Astrocyte (in vitro differentiated cells and primary cell): ENCODE data around the gene GOT1. TPM values are rescaled to one million over a fixed set of nuclear protein-coding genes. Genes with fewer than 3 reads are reported as not detected.

Source experiments
- DNase-seq: peaks from one replicate; pipeline ENCODE4 v3.0.0-alpha.2; 2010; ENCODE audit warnings: low read depth
- FAIRE-seq: peaks from 2 replicates; lab custom pipeline; 2011; peaks lifted over from hg19 to GRCh38; lab: Jason Lieb, UNC
- H2AFZ ChIP-seq: 2 replicates; pipeline ENCODE4 v1.6.0; 2012; ENCODE audit warnings: low read depth, low read length, inconsistent platforms
- H3K27ac ChIP-seq: 2 replicates; pipeline ENCODE4 v1.5.1; 2011; ENCODE audit warnings: low read depth, low read length, inconsistent platforms
- H3K27me3 ChIP-seq: 2 replicates; pipeline ENCODE4 v1.6.0; 2011; ENCODE audit warnings: low read length, inconsistent platforms; ENCODE audit not compliant: insufficient read depth
- H3K36me3 ChIP-seq: 2 replicates; pipeline ENCODE4 v1.5.1; 2011; ENCODE audit warnings: low read length, inconsistent platforms; ENCODE audit not compliant: insufficient read depth
- H3K4me1 ChIP-seq: 2 replicates; pipeline ENCODE4 v1.5.1; 2011; ENCODE audit warnings: low read length, inconsistent platforms; ENCODE audit not compliant: insufficient read depth
- H3K4me2 ChIP-seq: 2 replicates; pipeline ENCODE4 v1.6.0; 2012; ENCODE audit warnings: low read length, inconsistent platforms
- H3K4me3 ChIP-seq: 2 replicates; pipeline ENCODE4 v1.5.1; 2011; ENCODE audit warnings: low read depth, mild to moderate bottlenecking, low read length, inconsistent platforms; ENCODE audit not compliant: insufficient read depth
- H3K79me2 ChIP-seq: 2 replicates; pipeline ENCODE4 v1.6.0; 2012; ENCODE audit warnings: mild to moderate bottlenecking, low read length, inconsistent platforms; ENCODE audit not compliant: insufficient read depth
- H3K9ac ChIP-seq: 2 replicates; pipeline ENCODE4 v1.6.0; 2012; ENCODE audit warnings: mild to moderate bottlenecking, low read length, inconsistent platforms
- H3K9me3 ChIP-seq: 2 replicates; pipeline ENCODE4 v1.5.1; 2012; ENCODE audit warnings: low read depth, mild to moderate bottlenecking, low read length, inconsistent platforms; ENCODE audit not compliant: insufficient read depth
- H4K20me1 ChIP-seq: 2 replicates; pipeline ENCODE4 v1.6.0; 2012; ENCODE audit warnings: low read length, inconsistent platforms; ENCODE audit not compliant: insufficient read depth
- H3K27ac Mint-ChIP-seq: one replicate; pipeline ENCODE4 v1.8.0; 2021; ENCODE audit warnings: mild to moderate bottlenecking, mixed read lengths; ENCODE audit not compliant: unreplicated experiment
- H3K27me3 Mint-ChIP-seq: one replicate; pipeline ENCODE4 v1.8.0; 2021; ENCODE audit warnings: low read depth, mixed read lengths; ENCODE audit not compliant: unreplicated experiment
- H3K36me3 Mint-ChIP-seq: one replicate; pipeline ENCODE4 v1.8.0; 2021; ENCODE audit warnings: low read depth, mixed read lengths; ENCODE audit not compliant: unreplicated experiment
- H3K4me1 Mint-ChIP-seq: one replicate; pipeline ENCODE4 v1.8.0; 2021; ENCODE audit warnings: low read depth, mixed read lengths; ENCODE audit not compliant: unreplicated experiment
- H3K4me3 Mint-ChIP-seq: one replicate; pipeline ENCODE4 v1.8.0; 2021; ENCODE audit warnings: mild to moderate bottlenecking, moderate library complexity, mixed read lengths; ENCODE audit not compliant: unreplicated experiment
- H3K9me3 Mint-ChIP-seq: one replicate; pipeline ENCODE4 v1.8.0; 2021; ENCODE audit warnings: mild to moderate bottlenecking, mixed read lengths; ENCODE audit not compliant: unreplicated experiment
- CTCF ChIP-seq: IDR thresholded peaks from 2 replicates; pipeline ENCODE4 v1.5.1; 2011; ENCODE audit warnings: low read depth, mild to moderate bottlenecking, inconsistent platforms, low read length, moderate library complexity; ENCODE audit not compliant: insufficient read depth
- EZH2 ChIP-seq: IDR thresholded peaks from 2 replicates; pipeline ENCODE4 v1.6.1; 2012; ENCODE audit warnings: mild to moderate bottlenecking, low read length, inconsistent platforms; ENCODE audit not compliant: insufficient read depth
- total RNA-seq: library from RNA; stranded (reverse); gene quantifications from 2 replicates; pipeline ENCODE4 v1.2.1, GENCODE V29; 2021

Gene GOT1
- total RNA-seq, 1 donor from 2014 or later = 46.8 TPM

DNA sequence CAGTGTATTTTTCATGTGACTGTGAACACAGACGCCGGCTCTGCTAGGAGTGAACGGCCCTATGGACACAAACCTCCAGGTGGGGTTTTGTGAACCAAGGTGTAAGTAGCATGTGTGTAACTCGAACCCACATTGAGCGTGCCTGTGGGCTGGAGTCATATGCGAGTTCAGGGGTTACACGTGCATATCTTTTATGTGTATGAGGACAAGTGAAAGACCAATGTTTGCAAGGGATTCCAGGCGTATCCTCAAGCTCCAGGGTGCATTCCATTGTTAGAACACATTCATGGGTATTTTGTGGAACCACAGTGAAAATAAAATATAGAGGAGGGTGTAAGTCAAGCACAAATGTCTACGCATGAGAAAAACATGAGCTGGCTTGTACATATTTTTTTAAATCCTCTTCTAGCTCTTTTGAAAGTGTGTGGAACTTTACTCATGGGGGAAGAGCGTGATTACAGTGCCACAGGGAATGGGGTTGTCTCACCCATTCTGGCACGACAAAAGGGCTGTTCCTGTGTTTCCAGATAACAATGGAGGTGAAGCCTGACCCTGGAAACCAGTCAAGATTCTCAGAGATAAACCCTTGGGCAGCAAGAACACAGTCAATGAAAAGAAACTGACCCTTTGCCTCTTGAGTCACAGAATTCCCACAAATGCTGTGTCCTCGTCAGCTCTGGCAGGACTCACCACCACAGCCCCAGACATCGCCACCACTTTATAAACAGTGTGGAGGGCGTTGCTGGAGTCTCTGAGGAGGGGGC lies 37.0 kb upstream of the GOT1 start:
- Histone ChIP-seq H3K4me2 (no peak overlapping the region), H4K20me1 (no peaks in the 10 kb centered on the region), H3K9me3 (no peaks in the 10 kb centered on the region), H3K4me3 (no peak overlapping the region), H3K36me3 (no peaks in the 10 kb centered on the region), H2AFZ (no peak overlapping the region), H3K27ac (no peak overlapping the region), H3K27me3 (peaks cover 19% of the 10 kb centered on the region), H3K9ac (no peak overlapping the region), H3K79me2 (no peaks in the 10 kb centered on the region), H3K4me1 (no peaks in the 10 kb centered on the region)
- Mint-ChIP-seq H3K4me3 (no peak overlapping the region), H3K9me3 (no peaks in the 10 kb centered on the region), H3K27me3 (peaks cover 30% of the 10 kb centered on the region), H3K4me1 (no peaks in the 10 kb centered on the region), H3K27ac (no peak overlapping the region), H3K36me3 (no peaks in the 10 kb centered on the region)
- DNase-seq (no peak), FAIRE-seq (no peak)
- TF ChIP-seq CTCF = no peak
- no peak for TF ChIP-seq EZH2

DNA sequence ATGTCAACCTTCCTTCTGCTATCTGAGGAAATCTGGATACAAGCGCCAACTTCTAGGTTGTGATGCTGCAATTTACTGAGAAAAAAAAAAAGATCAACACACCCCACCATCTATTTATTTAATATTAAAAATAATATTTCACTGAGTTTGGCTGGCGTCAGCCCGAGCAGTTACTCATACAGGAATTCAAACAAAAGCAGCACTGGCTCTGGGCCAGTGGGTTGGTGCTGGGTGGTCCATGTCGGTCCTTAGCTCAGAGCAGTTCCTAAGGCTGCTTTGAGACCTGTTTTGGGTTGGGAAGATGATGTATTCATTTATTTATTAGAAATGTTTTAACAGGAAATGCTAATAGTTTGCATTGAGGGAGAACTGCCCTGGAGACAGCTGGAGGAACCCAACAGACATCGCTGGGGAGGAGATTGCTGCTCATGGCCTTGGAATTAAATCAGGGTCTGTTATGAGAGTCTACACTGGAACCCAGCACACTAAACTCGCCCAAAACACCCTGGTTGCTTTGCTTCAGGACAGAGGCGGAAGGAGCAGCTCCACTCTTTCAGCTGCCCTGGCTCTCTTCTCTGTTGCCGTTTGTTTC lies 36.3 kb upstream of the GOT1 start:
- Histone ChIP-seq H3K9ac (no peak overlapping the region), H3K36me3 (no peaks in the 10 kb centered on the region), H4K20me1 (no peaks in the 10 kb centered on the region), H3K4me2 (no peak overlapping the region), H3K27ac (no peak overlapping the region), H3K79me2 (no peaks in the 10 kb centered on the region), H3K27me3 (peaks cover 19% of the 10 kb centered on the region), H2AFZ (no peak overlapping the region), H3K9me3 (no peaks in the 10 kb centered on the region), H3K4me1 (no peaks in the 10 kb centered on the region), H3K4me3 (no peak overlapping the region)
- Mint-ChIP-seq H3K27ac (no peak overlapping the region), H3K9me3 (no peaks in the 10 kb centered on the region), H3K4me3 (no peak overlapping the region), H3K4me1 (no peaks in the 10 kb centered on the region), H3K27me3 (peaks cover 30% of the 10 kb centered on the region), H3K36me3 (no peaks in the 10 kb centered on the region)
- DNase-seq (no peak), FAIRE-seq (no peak)
- TF ChIP-seq CTCF = no peak
- no peak for TF ChIP-seq EZH2

DNA sequence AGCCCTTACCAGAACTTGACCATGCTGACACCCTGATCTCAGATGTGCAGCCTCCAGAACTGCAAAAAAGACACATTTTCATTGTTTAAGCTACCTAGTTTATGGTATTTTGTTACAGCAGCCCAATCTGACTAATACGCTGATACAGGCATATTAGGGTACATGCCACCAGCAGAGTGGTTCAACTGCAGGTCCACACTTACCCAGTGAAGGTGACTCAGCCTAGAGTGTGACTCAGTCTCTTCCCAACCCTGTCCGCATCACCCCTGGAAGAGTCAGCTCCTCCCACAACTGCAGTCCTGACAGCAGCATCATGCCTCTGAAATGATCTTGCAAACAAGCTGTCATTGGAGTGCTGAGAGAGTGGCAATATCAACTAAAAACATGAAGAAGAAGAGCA lies 30.8 kb upstream of the GOT1 start:
- Mint-ChIP-seq H3K4me1 (peaks cover 9% of the 10 kb centered on the region), H3K27ac (no peak overlapping the region), H3K27me3 (peaks cover 6% of the 10 kb centered on the region), H3K36me3 (no peaks in the 10 kb centered on the region), H3K9me3 (peaks cover 4% of the 10 kb centered on the region), H3K4me3 (peak overlapping the region; percentile 0)
- Histone ChIP-seq H4K20me1 (no peaks in the 10 kb centered on the region), H3K4me1 (no peaks in the 10 kb centered on the region), H3K27me3 (peaks cover 2% of the 10 kb centered on the region), H3K9me3 (peaks cover 2% of the 10 kb centered on the region), H3K4me3 (no peak overlapping the region), H3K9ac (no peak overlapping the region), H3K36me3 (no peaks in the 10 kb centered on the region), H3K79me2 (no peaks in the 10 kb centered on the region), H2AFZ (no peak overlapping the region), H3K27ac (no peak overlapping the region), H3K4me2 (no peak overlapping the region)
- peak; percentile 32 for DNase-seq
- TF ChIP-seq CTCF = no peak
- FAIRE-seq = no peak
